ENCODE data around the gene PTPRR. TPM values are rescaled to one million over a fixed set of nuclear protein-coding genes. Genes with fewer than 3 reads are reported as not detected.

Gene PTPRR
- total and polyA plus RNA-seq, 12 donors: 0.20 to 1.7 (median 0.74) TPM

DNA sequence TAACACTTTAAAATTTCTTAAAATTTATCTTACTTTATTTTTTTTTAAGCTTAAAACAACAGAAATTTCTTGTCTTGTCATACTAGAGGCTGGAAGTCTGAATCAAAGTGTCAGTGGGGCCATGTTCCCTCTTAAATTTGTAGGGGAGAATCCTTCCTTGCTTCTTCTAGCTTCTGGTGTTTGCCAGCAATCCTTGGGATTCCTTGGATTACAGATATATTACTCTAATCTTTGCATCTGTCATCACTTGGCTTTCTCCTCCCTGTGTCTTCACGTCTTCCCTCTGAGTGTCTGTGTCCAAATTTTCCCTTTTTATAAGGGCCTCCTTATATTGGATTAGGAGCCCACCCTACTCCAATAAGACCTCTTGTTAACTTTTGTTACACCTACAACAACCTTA is 147.7 kb downstream of the PTPRR start:
- intact Hi-C loops (cut with DNase I): no loop called here
- no peak for DNase-seq
- ATAC-seq: no peak
- TF ChIP-seq, protein P1, sequence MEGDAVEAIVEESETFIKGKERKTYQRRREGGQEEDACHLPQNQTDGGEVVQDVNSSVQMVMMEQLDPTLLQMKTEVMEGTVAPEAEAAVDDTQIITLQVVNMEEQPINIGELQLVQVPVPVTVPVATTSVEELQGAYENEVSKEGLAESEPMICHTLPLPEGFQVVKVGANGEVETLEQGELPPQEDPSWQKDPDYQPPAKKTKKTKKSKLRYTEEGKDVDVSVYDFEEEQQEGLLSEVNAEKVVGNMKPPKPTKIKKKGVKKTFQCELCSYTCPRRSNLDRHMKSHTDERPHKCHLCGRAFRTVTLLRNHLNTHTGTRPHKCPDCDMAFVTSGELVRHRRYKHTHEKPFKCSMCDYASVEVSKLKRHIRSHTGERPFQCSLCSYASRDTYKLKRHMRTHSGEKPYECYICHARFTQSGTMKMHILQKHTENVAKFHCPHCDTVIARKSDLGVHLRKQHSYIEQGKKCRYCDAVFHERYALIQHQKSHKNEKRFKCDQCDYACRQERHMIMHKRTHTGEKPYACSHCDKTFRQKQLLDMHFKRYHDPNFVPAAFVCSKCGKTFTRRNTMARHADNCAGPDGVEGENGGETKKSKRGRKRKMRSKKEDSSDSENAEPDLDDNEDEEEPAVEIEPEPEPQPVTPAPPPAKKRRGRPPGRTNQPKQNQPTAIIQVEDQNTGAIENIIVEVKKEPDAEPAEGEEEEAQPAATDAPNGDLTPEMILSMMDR (IDR thresholded peaks at IDR 0.05): no peak
- whole genome bisulfite sequencing, 2 donors: 39 to 56% methylated on average over 1 of the region's 1 CpG
- no peak overlapping the region for H3K4me3 ChIP-seq
- no peak overlapping the region for H3K27ac ChIP-seq
- H3K36me3 ChIP-seq: no peaks in the 10 kb centered on the region
- no peaks in the 10 kb centered on the region for H3K27me3 ChIP-seq
- H3K9me3 ChIP-seq: no peaks in the 10 kb centered on the region
- H3K4me1 ChIP-seq: no peaks in the 10 kb centered on the region

DNA sequence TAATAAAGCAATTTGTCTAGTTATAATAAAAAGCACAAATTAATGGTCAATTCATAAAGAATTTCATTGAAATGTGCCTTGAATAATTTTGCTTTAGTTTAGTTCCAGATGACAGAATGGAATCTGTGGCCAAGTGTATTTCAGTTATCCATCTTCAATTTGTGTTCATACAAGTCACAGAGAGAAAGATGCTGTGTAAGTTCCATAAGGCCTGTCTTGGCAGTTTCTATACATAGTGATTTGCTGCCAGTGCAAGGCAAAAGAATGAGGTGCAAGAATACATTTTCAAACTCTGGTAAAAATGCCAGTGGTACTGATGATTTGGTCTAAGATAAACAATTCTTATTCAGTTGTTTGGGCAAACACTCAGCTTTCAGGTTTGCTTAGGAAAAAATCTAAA is 149.0 kb downstream of the PTPRR start:
- H3K27ac ChIP-seq: no peak overlapping the region
- DNase-seq (no peak), ATAC-seq (no peak)
- peaks cover 0 to 8% (median 0%) of the 10 kb centered on the region in 11 donors for H3K9me3 ChIP-seq
- no peaks in the 10 kb centered on the region for H3K4me1 ChIP-seq
- intact Hi-C loops (cut with DNase I): no loop called here
- no peaks in the 10 kb centered on the region for H3K36me3 ChIP-seq
- H3K27me3 ChIP-seq: no peaks in the 10 kb centered on the region
- TF ChIP-seq, protein P1 (IDR thresholded peaks at IDR 0.05): no peak
- no peak overlapping the region for H3K4me3 ChIP-seq

GRCh38 chr12:70763666-70764065 is 156.9 kb downstream of the PTPRR start:
- Histone ChIP-seq H3K27ac (no peak overlapping the region), H3K9me3 (peaks cover 0 to 16% (median 0%) of the 10 kb centered on the region in 11 donors), H3K4me3 (no peak overlapping the region), H3K36me3 (no peaks in the 10 kb centered on the region), H3K27me3 (no peaks in the 10 kb centered on the region), H3K4me1 (no peaks in the 10 kb centered on the region)
- 82 to 90% methylated on average over 2 of the region's 2 CpGs for WGBS, 2 donors
- ATAC-seq (no peak), DNase-seq (no peak)
- intact Hi-C loops (cut with DNase I): no loop called here
- TF ChIP-seq, protein P1 (IDR thresholded peaks at IDR 0.05): no peak

DNA sequence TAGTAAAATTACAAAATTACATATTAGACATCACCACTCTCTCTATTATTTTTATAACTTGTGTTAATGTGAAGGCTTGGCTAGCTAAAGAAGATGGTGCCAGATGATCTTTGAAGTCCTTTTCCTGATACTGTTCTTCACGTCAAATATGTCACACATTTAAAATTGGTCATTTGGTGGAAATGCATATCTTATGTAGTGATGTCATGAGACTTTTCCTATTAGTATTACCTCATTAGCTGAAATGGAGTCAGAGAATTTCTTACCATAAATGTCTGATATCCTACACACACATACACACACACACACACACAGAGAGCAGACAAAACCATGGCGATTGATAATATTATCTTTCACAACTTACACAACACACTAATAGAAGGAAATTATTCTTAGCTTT is 158.5 kb downstream of the PTPRR start:
- ATAC-seq (no peak), DNase-seq (no peak)

More for the DNA sequence above, 158.5 kb downstream of the PTPRR start:
- intact Hi-C loops (cut with DNase I): no loop called here
- 64 to 65% methylated on average over 2 of the region's 2 CpGs for WGBS, 2 donors
- Histone ChIP-seq H3K4me3 (no peak overlapping the region), H3K27me3 (no peaks in the 10 kb centered on the region), H3K27ac (no peak overlapping the region), H3K36me3 (no peaks in the 10 kb centered on the region), H3K4me1 (no peaks in the 10 kb centered on the region), H3K9me3 (peaks cover 0 to 12% (median 0%) of the 10 kb centered on the region in 11 donors)
- TF ChIP-seq, protein P1 (IDR thresholded peaks at IDR 0.05): no peak

Data from heart right ventricle (tissue), 16 donors.